GM18951 (cell line): ENCODE data around the gene AGPAT3.
"Not testable (repeated sequence)": the region's sequence is repeated elsewhere in the genome, so short reads cannot be mapped to it uniquely, and the experiment has no call there.

ENCODE experiments used
- POLR2A ChIP-seq: IDR thresholded peaks from 4 replicates; pipeline ENCODE4 v1.6.1; 2011; ENCODE audit warnings: mild to moderate bottlenecking; ENCODE audit not compliant: insufficient read length, insufficient read depth; ENCODE audit errors: extremely low read depth
- in situ Hi-C: fragments of 300-500 bp; cut with MboI; formaldehyde crosslinking; loops from one replicate; pipeline ENCODE4 v1.12.0; 2022; ENCODE audit warnings: low sequenced_read_pairs, mixed read lengths, inconsistent platforms; ENCODE audit not compliant: unreplicated experiment

Gene AGPAT3

GRCh38 chr21:43864962-43865539 lies at the start of gene AGPAT3:
AGPAT3 (plus strand) TSS chr21:43865223; CDS start chr21:43959682, 94,459 bp downstream.
- peak; percentile 49 for TF ChIP-seq POLR2A
- in situ Hi-C loops = no loop called here

- no peak for TF ChIP-seq POLR2A
- in situ Hi-C loops = no loop called here
These were observed 49.0 kb upstream of the AGPAT3 start for GRCh38 chr21:43815991-43816390.

- TF ChIP-seq POLR2A = no peak
- in situ Hi-C loops = no loop called here
These were observed 48.4 kb upstream of the AGPAT3 start for GRCh38 chr21:43816611-43817071.

GRCh38 chr21:43817157-43818086 lies 47.6 kb upstream of the AGPAT3 start:
- in situ Hi-C loops = no loop called here
- no peak for TF ChIP-seq POLR2A

GRCh38 chr21:43818685-43819084 lies 46.3 kb upstream of the AGPAT3 start:
- in situ Hi-C loops = no loop called here
- TF ChIP-seq POLR2A = no peak

- in situ Hi-C loops = no loop called here
- no peak for TF ChIP-seq POLR2A
These were observed 45.3 kb upstream of the AGPAT3 start for GRCh38 chr21:43819511-43820405.

GRCh38 chr21:43820466-43820865 lies 44.6 kb upstream of the AGPAT3 start:
- in situ Hi-C loops = no loop called here
- TF ChIP-seq POLR2A = no peak

- in situ Hi-C loops = not testable (repeated sequence)
These were observed 42.9 kb upstream of the AGPAT3 start for GRCh38 chr21:43822166-43822565.

GRCh38 chr21:43822741-43823140 lies 42.3 kb upstream of the AGPAT3 start:
- in situ Hi-C loops = not testable (repeated sequence)

- TF ChIP-seq POLR2A = no peak
- in situ Hi-C loops = no loop called here
These were observed 40.4 kb upstream of the AGPAT3 start for GRCh38 chr21:43824333-43825241.

- in situ Hi-C loops = no loop called here
- TF ChIP-seq POLR2A = no peak
These were observed 39.6 kb upstream of the AGPAT3 start for GRCh38 chr21:43825242-43825935.
